Measurements from ENCODE around the gene XRRA1. TPM values are rescaled to one million over a fixed set of nuclear protein-coding genes. Genes with fewer than 3 reads are reported as not detected.

The XRRA1 gene
- total RNA-seq, 2 donors from 2014 or later, result 7.2 to 9.0 TPM

DNA sequence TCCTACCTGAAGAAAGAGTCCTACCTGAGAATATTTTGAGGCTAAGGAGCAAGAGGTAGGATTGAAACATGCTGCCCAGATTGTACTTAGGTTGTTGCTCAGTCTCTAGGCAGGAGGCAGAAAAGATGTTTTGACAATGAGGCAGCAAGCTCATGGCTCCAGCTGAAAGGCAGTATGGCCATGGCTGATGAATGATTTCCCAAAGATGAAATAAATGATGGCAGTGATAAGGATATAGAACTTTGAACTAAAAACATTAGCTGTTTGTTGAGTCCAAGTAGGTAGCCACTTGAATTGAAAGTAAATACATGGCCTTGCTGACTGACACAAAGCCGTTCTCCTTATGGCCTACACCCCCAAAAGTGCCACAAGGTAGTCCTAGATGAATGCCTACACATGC, 33.0 kb upstream of the XRRA1 start:
- no peak overlapping the region for H3K4me3 Mint-ChIP-seq
- H3K36me3 ChIP-seq (ENCODE audit: control insufficient read depth, insufficient read depth, low read length), result peaks cover 33% of the 10 kb centered on the region
- no peaks in the 10 kb centered on the region for H3K27me3 ChIP-seq (ENCODE audit: control insufficient read depth, insufficient read depth, low read length, poor library complexity, severe bottlenecking)
- TF ChIP-seq, protein P1, sequence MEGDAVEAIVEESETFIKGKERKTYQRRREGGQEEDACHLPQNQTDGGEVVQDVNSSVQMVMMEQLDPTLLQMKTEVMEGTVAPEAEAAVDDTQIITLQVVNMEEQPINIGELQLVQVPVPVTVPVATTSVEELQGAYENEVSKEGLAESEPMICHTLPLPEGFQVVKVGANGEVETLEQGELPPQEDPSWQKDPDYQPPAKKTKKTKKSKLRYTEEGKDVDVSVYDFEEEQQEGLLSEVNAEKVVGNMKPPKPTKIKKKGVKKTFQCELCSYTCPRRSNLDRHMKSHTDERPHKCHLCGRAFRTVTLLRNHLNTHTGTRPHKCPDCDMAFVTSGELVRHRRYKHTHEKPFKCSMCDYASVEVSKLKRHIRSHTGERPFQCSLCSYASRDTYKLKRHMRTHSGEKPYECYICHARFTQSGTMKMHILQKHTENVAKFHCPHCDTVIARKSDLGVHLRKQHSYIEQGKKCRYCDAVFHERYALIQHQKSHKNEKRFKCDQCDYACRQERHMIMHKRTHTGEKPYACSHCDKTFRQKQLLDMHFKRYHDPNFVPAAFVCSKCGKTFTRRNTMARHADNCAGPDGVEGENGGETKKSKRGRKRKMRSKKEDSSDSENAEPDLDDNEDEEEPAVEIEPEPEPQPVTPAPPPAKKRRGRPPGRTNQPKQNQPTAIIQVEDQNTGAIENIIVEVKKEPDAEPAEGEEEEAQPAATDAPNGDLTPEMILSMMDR (conservative IDR thresholded peaks at IDR 0.05), result no peak
- DNase-seq, result no peak
- H3K27ac ChIP-seq (ENCODE audit: low read depth, low read length), result no peak overlapping the region
- no peaks in the 10 kb centered on the region for H3K9me3 ChIP-seq (ENCODE audit: control insufficient read depth, low read length)
- no peaks in the 10 kb centered on the region for H3K4me1 Mint-ChIP-seq
- H3K9ac ChIP-seq (ENCODE audit: extremely low read depth, low read length, poor library complexity, severe bottlenecking), result no peak overlapping the region
- H3K4me1 ChIP-seq (ENCODE audit: control insufficient read depth, insufficient read depth, low read length), result no peaks in the 10 kb centered on the region
- peaks cover 17% of the 10 kb centered on the region for H3K36me3 Mint-ChIP-seq (ENCODE audit: low read depth)
- 95% methylated on average over 1 of the region's 1 CpG; no CpG with 5 or more reads in 1 of the 2 experiments for WGBS, 2 experiments (ENCODE audit: insufficient coverage in 1 of 2, insufficient read length in 1 of 2)
- H3K9me3 Mint-ChIP-seq, result no peaks in the 10 kb centered on the region
- H3K4me3 ChIP-seq (ENCODE audit: low read length), result no peak overlapping the region
- H3K27ac Mint-ChIP-seq, result no peak overlapping the region
- no peaks in the 10 kb centered on the region for H3K27me3 Mint-ChIP-seq (ENCODE audit: insufficient read depth)

DNA sequence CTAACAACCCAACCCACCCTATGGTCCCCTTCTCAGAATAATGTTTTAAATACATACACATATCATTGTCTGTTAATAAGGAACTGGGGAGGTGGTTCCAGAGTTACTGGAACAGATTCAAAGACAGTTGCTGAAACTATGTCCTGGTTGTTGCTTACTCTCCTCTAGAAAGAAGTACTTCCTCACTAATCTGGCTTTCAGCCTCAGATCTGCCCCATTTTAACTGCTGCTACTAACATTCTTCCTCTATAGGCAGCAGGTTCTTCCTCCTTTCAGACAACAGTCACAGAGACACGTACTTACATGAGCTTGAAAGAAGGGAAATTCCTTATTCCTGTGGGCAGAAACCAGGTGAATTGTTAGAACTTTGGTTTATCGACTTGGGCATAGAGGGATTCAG, 31.7 kb upstream of the XRRA1 start:
- H3K4me3 Mint-ChIP-seq, result no peak overlapping the region
- no peak overlapping the region for H3K4me3 ChIP-seq (ENCODE audit: low read length)
- no peaks in the 10 kb centered on the region for H3K9me3 Mint-ChIP-seq
- peaks cover 39% of the 10 kb centered on the region for H3K36me3 ChIP-seq (ENCODE audit: control insufficient read depth, insufficient read depth, low read length)
- H3K27ac Mint-ChIP-seq, result no peak overlapping the region
- H3K4me1 ChIP-seq (ENCODE audit: control insufficient read depth, insufficient read depth, low read length), result no peaks in the 10 kb centered on the region
- WGBS, 2 experiments (ENCODE audit: insufficient coverage in 1 of 2, insufficient read length in 1 of 2), result 92 to 100% methylated on average over 2 of the region's 2 CpGs
- peaks cover 18% of the 10 kb centered on the region for H3K36me3 Mint-ChIP-seq (ENCODE audit: low read depth)
- H3K9ac ChIP-seq (ENCODE audit: extremely low read depth, low read length, poor library complexity, severe bottlenecking), result no peak overlapping the region
- no peaks in the 10 kb centered on the region for H3K27me3 ChIP-seq (ENCODE audit: control insufficient read depth, insufficient read depth, low read length, poor library complexity, severe bottlenecking)
- H3K27ac ChIP-seq (ENCODE audit: low read depth, low read length), result no peak overlapping the region
- DNase-seq, result no peak
- no peaks in the 10 kb centered on the region for H3K9me3 ChIP-seq (ENCODE audit: control insufficient read depth, low read length)
- TF ChIP-seq, protein P1 (conservative IDR thresholded peaks at IDR 0.05), result no peak
- H3K27me3 Mint-ChIP-seq (ENCODE audit: insufficient read depth), result no peaks in the 10 kb centered on the region
- H3K4me1 Mint-ChIP-seq, result no peaks in the 10 kb centered on the region

DNA sequence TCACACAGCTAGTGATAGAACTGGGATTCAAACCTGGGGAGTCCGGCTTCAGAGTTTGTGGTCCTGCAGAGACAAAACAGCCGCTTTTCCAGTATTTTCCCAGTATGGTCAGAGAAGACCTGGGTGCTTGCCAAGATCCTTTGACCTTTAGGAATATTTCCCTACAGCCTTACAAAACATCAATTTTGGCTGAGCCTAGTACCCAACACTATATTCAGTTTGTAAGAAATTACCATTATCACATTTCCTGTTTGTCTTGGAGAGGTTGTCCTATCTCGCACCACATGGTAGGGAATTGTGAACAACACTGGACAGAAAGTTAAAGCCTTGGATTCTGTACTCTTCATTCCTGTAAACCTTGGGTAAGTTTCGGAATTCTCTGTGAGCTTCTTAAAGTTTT, 29.1 kb upstream of the XRRA1 start:
- H3K36me3 ChIP-seq (ENCODE audit: control insufficient read depth, insufficient read depth, low read length), result peaks cover 55% of the 10 kb centered on the region
- H3K27me3 ChIP-seq (ENCODE audit: control insufficient read depth, insufficient read depth, low read length, poor library complexity, severe bottlenecking), result no peaks in the 10 kb centered on the region
- Mint-ChIP-seq H3K4me1 (no peaks in the 10 kb centered on the region), H3K9me3 (no peaks in the 10 kb centered on the region), H3K4me3 (no peak overlapping the region), H3K27me3 (ENCODE audit: insufficient read depth) (no peaks in the 10 kb centered on the region), H3K36me3 (ENCODE audit: low read depth) (peaks cover 41% of the 10 kb centered on the region), H3K27ac (no peak overlapping the region)
- TF ChIP-seq, protein P1 (conservative IDR thresholded peaks at IDR 0.05), result no peak
- no peak overlapping the region for H3K27ac ChIP-seq (ENCODE audit: low read depth, low read length)
- DNase-seq, result no peak
- no peak overlapping the region for H3K9ac ChIP-seq (ENCODE audit: extremely low read depth, low read length, poor library complexity, severe bottlenecking)
- H3K9me3 ChIP-seq (ENCODE audit: control insufficient read depth, low read length), result no peaks in the 10 kb centered on the region
- WGBS, 2 experiments (ENCODE audit: insufficient coverage in 1 of 2, insufficient read length in 1 of 2), result 96 to 97% methylated on average over 3 to 4 of the region's 4 CpGs
- H3K4me3 ChIP-seq (ENCODE audit: low read length), result no peak overlapping the region
- H3K4me1 ChIP-seq (ENCODE audit: control insufficient read depth, insufficient read depth, low read length), result no peaks in the 10 kb centered on the region
